Mucosa of descending colon (tissue), 3 donors: ENCODE measurements around the gene DOK6. TPM values are rescaled to one million over a fixed set of nuclear protein-coding genes. Genes with fewer than 3 reads are reported as not detected.

Experiments used
- ATAC-seq: fragments of 200-7000 bp; cut with Tn5 transposase; one replicate; pipeline ENCODE4 v1.9.1; 2020; ENCODE audit warnings: mild to moderate bottlenecking, moderate library complexity
- DNase-seq, 3 donors: peaks; one replicate each; pipeline ENCODE4 v3.0.0-alpha.2; 2020
- H3K36me3 ChIP-seq: fragments of 200-600 bp; one replicate; pipeline ENCODE4 v1.8.0; 2021; ENCODE audit warnings: low read depth, mild to moderate bottlenecking
- H3K4me1 ChIP-seq: fragments of 200-600 bp; one replicate; pipeline ENCODE4 v1.8.0; 2021; ENCODE audit warnings: low read depth, mild to moderate bottlenecking
- H3K4me3 ChIP-seq: fragments of 200-600 bp; one replicate; pipeline ENCODE4 v1.8.0; 2021; ENCODE audit warnings: mild to moderate bottlenecking
- H3K9me3 ChIP-seq: fragments of 200-600 bp; one replicate; pipeline ENCODE4 v1.8.0; 2021; ENCODE audit warnings: mild to moderate bottlenecking
- CTCF ChIP-seq: fragments of 200-600 bp; IDR thresholded peaks from one replicate; pipeline ENCODE4 v1.8.0; 2022; ENCODE audit warnings: antibody characterized with exemption, mild to moderate bottlenecking
- intact Hi-C, 2 donors: fragments of 100-400 bp; cut with DNase I in 1 of 2; cut with micrococcal nuclease in 1 of 2; formaldehyde crosslinking; loops; one replicate each; pipeline versions ENCODE4 v1.11.0 to v1.11.1; 2022; cut with DNase I, micrococcal nuclease
- total RNA-seq, 3 donors: library from RNA; stranded (reverse); fragmentation: NEBNext Ultra II Directional in 2 of 3; extraction: Animal tissue kit (Norgen Biotek cat#: 25700) in 2 of 3; gene quantifications; one replicate each; pipeline versions ENCODE4 v1.2.1 to v1.2.4, GENCODE V29; 2021 to 2023
- donor health status: DM: no; HTN: no; CAD: no; lungs with moderate emphysema.
- donor health status: DM: no; HTN: no; CAD: no.
- donor health status: DM: no; HTN: yes; CAD: no.

Gene DOK6
- total RNA-seq, 3 donors from 2014 or later = 0.12 to 2.2 (median 0.72) TPM

GRCh38 chr18:69725855-69726508, 325.3 kb downstream of the DOK6 start:
- H3K4me1 ChIP-seq = no peaks in the 10 kb centered on the region
- TF ChIP-seq CTCF = no peak
- H3K4me3 ChIP-seq = no peak overlapping the region
- no peaks in the 10 kb centered on the region for H3K9me3 ChIP-seq
- no peak for DNase-seq
- no peak for ATAC-seq
- no peaks in the 10 kb centered on the region for H3K36me3 ChIP-seq
- intact Hi-C loops = no loop called here

- Histone ChIP-seq H3K36me3 (no peaks in the 10 kb centered on the region), H3K9me3 (no peaks in the 10 kb centered on the region), H3K4me3 (no peak overlapping the region), H3K4me1 (no peaks in the 10 kb centered on the region)
- ATAC-seq (no peak), DNase-seq (no peak)
- no peak for TF ChIP-seq CTCF
- intact Hi-C loops = no loop called here
Observed at GRCh38 chr18:69727912-69728572, 327.4 kb downstream of the DOK6 start.

DNA sequence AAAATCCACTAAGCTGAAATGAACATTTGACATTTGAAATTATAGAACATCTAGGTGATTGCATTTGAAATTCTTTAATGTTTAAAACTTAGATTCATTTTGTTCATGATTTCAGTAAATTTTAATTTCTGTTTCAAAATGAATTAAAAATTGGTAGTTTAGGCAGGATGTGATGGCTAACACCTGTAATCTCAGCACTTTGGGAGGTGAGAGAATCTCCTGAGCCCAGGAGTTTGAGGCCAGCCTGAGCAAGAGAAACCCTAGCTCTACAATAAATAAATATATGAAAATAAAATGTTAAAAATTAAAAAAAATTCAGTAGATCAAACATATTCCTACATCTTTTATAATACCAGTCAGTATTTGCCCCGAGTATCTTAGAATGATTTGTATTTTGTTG, 330.0 kb downstream of the DOK6 start:
- no peak for TF ChIP-seq CTCF
- ATAC-seq = no peak

GRCh38 chr18:69734536-69734935, 333.8 kb downstream of the DOK6 start:
- no peak for ATAC-seq
- no peak for DNase-seq
- H3K4me1 ChIP-seq = no peaks in the 10 kb centered on the region
- no peaks in the 10 kb centered on the region for H3K36me3 ChIP-seq
- intact Hi-C loops = no loop called here
- H3K4me3 ChIP-seq = no peak overlapping the region
- TF ChIP-seq CTCF = no peak
- no peaks in the 10 kb centered on the region for H3K9me3 ChIP-seq

More for the DNA sequence above, 330.0 kb downstream of the DOK6 start:
- H3K36me3 ChIP-seq = no peaks in the 10 kb centered on the region
- no peaks in the 10 kb centered on the region for H3K9me3 ChIP-seq
- intact Hi-C loops = no loop called here
- H3K4me3 ChIP-seq = no peak overlapping the region
- no peaks in the 10 kb centered on the region for H3K4me1 ChIP-seq
- no peak for DNase-seq

GRCh38 chr18:69736730-69737129, 336.0 kb downstream of the DOK6 start:
- TF ChIP-seq CTCF = no peak
- ATAC-seq (no peak), DNase-seq (no peak)
- H3K36me3 ChIP-seq = no peaks in the 10 kb centered on the region
- H3K9me3 ChIP-seq = no peaks in the 10 kb centered on the region
- intact Hi-C loops = no loop called here
- no peaks in the 10 kb centered on the region for H3K4me1 ChIP-seq
- no peak overlapping the region for H3K4me3 ChIP-seq
